GM12873 (cell line): ENCODE results near the gene PLG.

Experiments used
- TF ChIP-seq, protein P1 (sequence below): IDR thresholded peaks from 2 replicates; pipeline ENCODE4 v1.5.1; 2012; ENCODE audit warnings: low read depth, mild to moderate bottlenecking, moderate library complexity, low read length, control low read depth; ENCODE audit not compliant: insufficient read depth; ENCODE audit errors: missing control alignments

PLG gene

DNA sequence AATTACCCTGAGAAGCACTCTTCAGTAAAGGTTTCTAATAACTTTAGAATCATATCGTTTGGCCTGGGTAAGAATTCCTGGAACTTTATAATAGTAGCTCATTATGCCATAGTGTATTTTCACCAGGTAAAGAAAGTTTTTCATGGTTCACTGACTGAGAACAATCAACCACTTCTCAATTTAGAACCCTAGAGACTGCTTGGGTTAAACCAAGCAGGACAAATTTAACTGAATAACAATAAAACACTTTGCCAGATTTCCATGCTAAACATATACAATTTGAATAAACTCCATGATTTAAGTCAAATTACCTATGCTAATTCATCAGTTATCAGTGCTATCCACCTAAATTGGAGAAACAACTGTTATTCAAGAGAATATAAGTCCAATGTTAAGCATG, 99.4 kb downstream of the PLG start:
- TF ChIP-seq, protein P1, sequence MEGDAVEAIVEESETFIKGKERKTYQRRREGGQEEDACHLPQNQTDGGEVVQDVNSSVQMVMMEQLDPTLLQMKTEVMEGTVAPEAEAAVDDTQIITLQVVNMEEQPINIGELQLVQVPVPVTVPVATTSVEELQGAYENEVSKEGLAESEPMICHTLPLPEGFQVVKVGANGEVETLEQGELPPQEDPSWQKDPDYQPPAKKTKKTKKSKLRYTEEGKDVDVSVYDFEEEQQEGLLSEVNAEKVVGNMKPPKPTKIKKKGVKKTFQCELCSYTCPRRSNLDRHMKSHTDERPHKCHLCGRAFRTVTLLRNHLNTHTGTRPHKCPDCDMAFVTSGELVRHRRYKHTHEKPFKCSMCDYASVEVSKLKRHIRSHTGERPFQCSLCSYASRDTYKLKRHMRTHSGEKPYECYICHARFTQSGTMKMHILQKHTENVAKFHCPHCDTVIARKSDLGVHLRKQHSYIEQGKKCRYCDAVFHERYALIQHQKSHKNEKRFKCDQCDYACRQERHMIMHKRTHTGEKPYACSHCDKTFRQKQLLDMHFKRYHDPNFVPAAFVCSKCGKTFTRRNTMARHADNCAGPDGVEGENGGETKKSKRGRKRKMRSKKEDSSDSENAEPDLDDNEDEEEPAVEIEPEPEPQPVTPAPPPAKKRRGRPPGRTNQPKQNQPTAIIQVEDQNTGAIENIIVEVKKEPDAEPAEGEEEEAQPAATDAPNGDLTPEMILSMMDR, result no peak
